ENCODE data around the gene HPS5.
"Not testable (repeated sequence)": the region's sequence is repeated elsewhere in the genome, so short reads cannot be mapped to it uniquely, and the experiment has no call there.

Gene HPS5

DNA sequence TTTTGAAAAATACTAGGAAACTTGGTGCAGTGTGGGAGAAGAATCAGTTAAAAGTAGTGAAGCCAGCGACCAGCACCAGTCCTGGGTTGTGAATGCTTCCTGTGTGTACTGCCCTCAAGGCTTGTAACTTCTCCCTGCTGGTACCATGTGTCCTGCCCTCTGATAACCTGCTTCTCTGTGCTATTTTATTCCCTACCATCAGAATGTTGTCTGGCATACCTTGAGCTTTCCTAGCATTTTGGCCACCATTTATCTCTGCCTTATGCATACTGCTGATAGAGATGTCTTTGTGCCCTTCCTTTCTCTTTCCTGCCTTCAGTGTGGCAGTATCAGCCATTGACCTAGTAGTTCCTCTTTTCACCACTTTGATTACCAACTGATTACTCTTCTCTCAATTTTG is 2.4 kb upstream of the HPS5 start:
- no peak overlapping the region for H3K4me3 ChIP-seq (ENCODE audit: low read depth, low read length)
- TF ChIP-seq, protein P1, sequence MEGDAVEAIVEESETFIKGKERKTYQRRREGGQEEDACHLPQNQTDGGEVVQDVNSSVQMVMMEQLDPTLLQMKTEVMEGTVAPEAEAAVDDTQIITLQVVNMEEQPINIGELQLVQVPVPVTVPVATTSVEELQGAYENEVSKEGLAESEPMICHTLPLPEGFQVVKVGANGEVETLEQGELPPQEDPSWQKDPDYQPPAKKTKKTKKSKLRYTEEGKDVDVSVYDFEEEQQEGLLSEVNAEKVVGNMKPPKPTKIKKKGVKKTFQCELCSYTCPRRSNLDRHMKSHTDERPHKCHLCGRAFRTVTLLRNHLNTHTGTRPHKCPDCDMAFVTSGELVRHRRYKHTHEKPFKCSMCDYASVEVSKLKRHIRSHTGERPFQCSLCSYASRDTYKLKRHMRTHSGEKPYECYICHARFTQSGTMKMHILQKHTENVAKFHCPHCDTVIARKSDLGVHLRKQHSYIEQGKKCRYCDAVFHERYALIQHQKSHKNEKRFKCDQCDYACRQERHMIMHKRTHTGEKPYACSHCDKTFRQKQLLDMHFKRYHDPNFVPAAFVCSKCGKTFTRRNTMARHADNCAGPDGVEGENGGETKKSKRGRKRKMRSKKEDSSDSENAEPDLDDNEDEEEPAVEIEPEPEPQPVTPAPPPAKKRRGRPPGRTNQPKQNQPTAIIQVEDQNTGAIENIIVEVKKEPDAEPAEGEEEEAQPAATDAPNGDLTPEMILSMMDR (IDR thresholded peaks at IDR 0.05; ENCODE audit: low read depth, low read length): no peak
- no peak overlapping the region for H3K27ac ChIP-seq

GRCh38 chr11:18323881-18324280 is 1.9 kb upstream of the HPS5 start:
- not testable (repeated sequence) for H3K27ac ChIP-seq; H3K27me3 ChIP-seq (ENCODE audit: insufficient read depth, low read depth, severe bottlenecking); DNase-seq; H3K9me3 ChIP-seq (ENCODE audit: severe bottlenecking); H3K4me3 ChIP-seq (ENCODE audit: low read depth, low read length)
- H3K36me3 ChIP-seq: peaks cover 27% of the 10 kb centered on the region

More for the DNA sequence above, 2.4 kb upstream of the HPS5 start:
- Histone ChIP-seq H3K36me3 (peaks cover 27% of the 10 kb centered on the region), H3K27me3 (ENCODE audit: insufficient read depth, low read depth, severe bottlenecking) (no peaks in the 10 kb centered on the region), H3K9me3 (ENCODE audit: severe bottlenecking) (no peaks in the 10 kb centered on the region)
- DNase-seq: no peak

DNA sequence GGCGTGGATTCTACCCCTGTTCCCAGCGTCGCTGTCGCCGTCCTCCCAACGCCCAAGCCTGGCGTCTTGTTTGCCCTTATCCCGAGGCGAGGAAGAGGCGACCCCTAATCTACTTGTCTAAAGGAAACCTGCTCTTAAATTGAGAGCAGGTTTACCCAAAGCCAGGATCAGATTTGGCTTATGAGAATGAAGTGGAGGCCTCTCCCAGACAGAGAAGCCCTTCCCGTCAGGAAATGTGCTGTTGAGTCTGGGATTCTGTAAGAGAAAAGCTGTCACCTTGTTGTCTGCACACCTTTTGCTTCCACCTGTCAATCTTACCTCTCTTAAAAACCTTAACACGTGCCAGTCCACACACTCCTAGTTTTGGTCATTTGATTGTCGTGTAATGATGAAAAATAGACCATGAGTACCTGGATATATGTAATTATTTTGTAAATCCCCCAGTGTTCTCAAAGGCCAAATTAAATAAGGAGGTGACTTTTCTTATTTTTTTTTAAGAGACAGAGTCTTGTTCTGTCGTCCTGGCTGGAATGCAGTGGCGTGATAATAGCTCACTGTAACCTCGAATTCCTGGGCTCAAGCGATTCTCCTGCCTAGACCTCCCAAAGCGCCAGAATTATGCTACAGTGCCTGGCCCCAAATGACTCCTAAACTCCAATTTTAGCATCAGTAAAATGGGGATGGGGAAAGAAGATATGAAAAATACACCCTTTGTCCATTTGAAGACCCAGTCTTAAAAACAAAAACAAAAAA is 1.1 kb upstream of the HPS5 start:
- TF ChIP-seq, protein P1 (IDR thresholded peaks at IDR 0.05; ENCODE audit: low read depth, low read length): no peak
- H3K27ac ChIP-seq: peak overlapping the region; percentile 99
- no peaks in the 10 kb centered on the region for H3K27me3 ChIP-seq (ENCODE audit: insufficient read depth, low read depth, severe bottlenecking)
- no peaks in the 10 kb centered on the region for H3K9me3 ChIP-seq (ENCODE audit: severe bottlenecking)
- DNase-seq: no peak
- H3K36me3 ChIP-seq: peaks cover 27% of the 10 kb centered on the region
- peak overlapping the region; percentile 97 for H3K4me3 ChIP-seq (ENCODE audit: low read depth, low read length)

DNA sequence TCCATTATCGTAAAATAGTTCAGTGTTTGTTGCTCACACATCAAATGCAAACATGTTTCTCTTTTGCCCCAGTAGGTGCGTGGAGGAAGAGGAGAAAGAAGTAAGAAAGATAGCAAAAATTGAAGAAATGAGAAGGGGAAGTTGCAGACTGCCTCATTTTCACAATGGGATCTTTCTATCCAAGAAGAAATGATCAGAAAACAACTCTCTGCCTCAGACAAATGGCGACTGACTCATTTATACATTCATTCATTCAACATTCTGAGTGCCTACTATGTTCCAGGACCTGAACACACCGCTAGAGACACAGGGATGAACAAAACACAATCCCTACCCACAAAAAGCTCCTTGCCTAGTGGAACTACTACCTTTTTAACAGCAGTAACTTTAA is 367 bp downstream of the HPS5 start:
- Histone ChIP-seq H3K27ac (peak overlapping the region; percentile 99), H3K36me3 (peaks cover 19% of the 10 kb centered on the region), H3K4me3 (ENCODE audit: low read depth, low read length) (peak overlapping the region; percentile 97), H3K27me3 (ENCODE audit: insufficient read depth, low read depth, severe bottlenecking) (no peaks in the 10 kb centered on the region), H3K9me3 (ENCODE audit: severe bottlenecking) (no peaks in the 10 kb centered on the region)
- TF ChIP-seq, protein P1 (IDR thresholded peaks at IDR 0.05; ENCODE audit: low read depth, low read length): no peak
- DNase-seq: no peak

GRCh38 chr11:18320617-18321016 is 1.3 kb downstream of the HPS5 start:
- DNase-seq: no peak
- H3K27ac ChIP-seq: no peak overlapping the region
- H3K27me3 ChIP-seq (ENCODE audit: insufficient read depth, low read depth, severe bottlenecking): no peaks in the 10 kb centered on the region
- H3K36me3 ChIP-seq: peaks cover 15% of the 10 kb centered on the region
- TF ChIP-seq, protein P1 (IDR thresholded peaks at IDR 0.05; ENCODE audit: low read depth, low read length): no peak
- H3K4me3 ChIP-seq (ENCODE audit: low read depth, low read length): no peak overlapping the region
- no peaks in the 10 kb centered on the region for H3K9me3 ChIP-seq (ENCODE audit: severe bottlenecking)

DNA sequence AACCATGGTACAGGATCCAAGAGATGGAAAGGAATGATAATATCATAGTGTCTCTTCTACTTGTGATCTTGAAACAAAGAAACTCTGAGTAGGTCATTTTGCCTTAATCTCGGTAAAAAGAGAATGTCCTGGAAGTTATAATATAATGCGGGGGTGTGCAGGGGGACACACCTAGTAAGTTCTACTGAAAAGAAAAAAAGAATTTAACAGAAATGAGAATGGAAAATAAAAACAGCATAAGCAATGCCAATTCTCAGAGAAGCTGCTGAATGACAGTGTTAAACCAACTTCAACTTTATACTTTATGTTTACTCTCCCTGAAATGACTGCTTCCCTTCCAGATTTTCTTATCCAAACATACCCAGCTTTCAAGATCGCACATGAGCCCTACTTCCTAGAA is 2.0 kb downstream of the HPS5 start:
- DNase-seq: no peak
- Histone ChIP-seq H3K4me3 (ENCODE audit: low read depth, low read length) (no peak overlapping the region), H3K36me3 (peaks cover 12% of the 10 kb centered on the region), H3K27ac (no peak overlapping the region), H3K9me3 (ENCODE audit: severe bottlenecking) (no peaks in the 10 kb centered on the region), H3K27me3 (ENCODE audit: insufficient read depth, low read depth, severe bottlenecking) (no peaks in the 10 kb centered on the region)
- TF ChIP-seq, protein P1 (IDR thresholded peaks at IDR 0.05; ENCODE audit: low read depth, low read length): no peak
